ENCODE data around the gene DOCK3. TPM values are rescaled to one million over a fixed set of nuclear protein-coding genes. Genes with fewer than 3 reads are reported as not detected.

The DOCK3 gene
- total RNA-seq, 4 donors from 2014 or later: 0.33 to 5.3 (median 0.50) TPM

- TF ChIP-seq CTCF (IDR thresholded peaks at IDR 0.05; ENCODE audit: low read depth): no peak
These were observed 132.5 kb downstream of the DOCK3 start for GRCh38 chr3:50807266-50807665.

- TF ChIP-seq CTCF (IDR thresholded peaks at IDR 0.05; ENCODE audit: low read depth): no peak
These were observed 137.2 kb downstream of the DOCK3 start for GRCh38 chr3:50811893-50812292.

GRCh38 chr3:50815844-50816243 is 141.1 kb downstream of the DOCK3 start:
- no peak for TF ChIP-seq CTCF (IDR thresholded peaks at IDR 0.05; ENCODE audit: low read depth)

GRCh38 chr3:50816894-50817293 is 142.2 kb downstream of the DOCK3 start:
- no peak for TF ChIP-seq CTCF (IDR thresholded peaks at IDR 0.05; ENCODE audit: low read depth)

GRCh38 chr3:50817756-50818529 is 143.2 kb downstream of the DOCK3 start:
- TF ChIP-seq CTCF (IDR thresholded peaks at IDR 0.05; ENCODE audit: low read depth): no peak

- TF ChIP-seq CTCF (IDR thresholded peaks at IDR 0.05; ENCODE audit: low read depth): no peak
These were observed 145.2 kb downstream of the DOCK3 start for GRCh38 chr3:50819882-50820281.

- TF ChIP-seq CTCF (IDR thresholded peaks at IDR 0.05; ENCODE audit: low read depth): no peak
These were observed 151.1 kb downstream of the DOCK3 start for GRCh38 chr3:50825841-50826240.

Measured in subcutaneous adipose tissue (tissue), 4 donors.